GM04504 (cell line): ENCODE measurements around the gene PRR7.
A peak's percentile ranks its signal among the peaks of the same experiment; 100 is the strongest.

Experiments used
- DNase-seq: peaks from one replicate; pipeline ENCODE4 v3.0.0-alpha.2; 2012; ENCODE audit warnings: low read depth

Gene PRR7

GRCh38 chr5:177423671-177424070 is 22.9 kb upstream of the PRR7 start:
- no peak for DNase-seq

- DNase-seq = no peak
These were observed 21.3 kb upstream of the PRR7 start for GRCh38 chr5:177425196-177425800.

- DNase-seq = peak; percentile 100
These were observed 20.6 kb upstream of the PRR7 start for GRCh38 chr5:177425801-177426565.

GRCh38 chr5:177426566-177427210 is 19.9 kb upstream of the PRR7 start, which contains the start of gene GRK6:
Gene GRK6, plus strand, starts transcription at chr5:177426676. Its CDS starts 170 bp downstream, at chr5:177426846.
- no peak for DNase-seq

- DNase-seq = no peak
These were observed 19.3 kb upstream of the PRR7 start for GRCh38 chr5:177427211-177427822.

- DNase-seq = no peak
These were observed 18.6 kb upstream of the PRR7 start for GRCh38 chr5:177427919-177428573.

GRCh38 chr5:177428574-177429217 is 17.9 kb upstream of the PRR7 start:
- no peak for DNase-seq

- DNase-seq = no peak
These were observed 17.2 kb upstream of the PRR7 start for GRCh38 chr5:177429248-177430040.

GRCh38 chr5:177430140-177430951 is 16.3 kb upstream of the PRR7 start:
- no peak for DNase-seq

GRCh38 chr5:177430972-177431316 is 15.7 kb upstream of the PRR7 start:
- DNase-seq = no peak

GRCh38 chr5:177431317-177432142 is 15.1 kb upstream of the PRR7 start:
- DNase-seq = no peak

- no peak for DNase-seq
These were observed 14.3 kb upstream of the PRR7 start for GRCh38 chr5:177432143-177432838.

- no peak for DNase-seq
These were observed 13.6 kb upstream of the PRR7 start for GRCh38 chr5:177432839-177433657.

- no peak for DNase-seq
These were observed 12.9 kb upstream of the PRR7 start for GRCh38 chr5:177433658-177434217.

- DNase-seq = no peak
These were observed 12.2 kb upstream of the PRR7 start for GRCh38 chr5:177434437-177434836.

GRCh38 chr5:177434942-177435738 is 11.5 kb upstream of the PRR7 start:
- no peak for DNase-seq
